SK-N-SH (cell line): ENCODE data around the gene RRP9. TPM values are rescaled to one million over a fixed set of nuclear protein-coding genes. Genes with fewer than 3 reads are reported as not detected.

Experiments
- CTCF ChIA-PET: fragments of 300-600, 350-600 bp; formaldehyde crosslinking; extraction: SDS; loops from one replicate; lab custom pipeline; 2021; lab: Yijun Ruan, JAX
- POLR2A ChIA-PET: fragments of 350-600 bp; sonication (Branson Sonifier 250); formaldehyde crosslinking; extraction: SDS; loops from one replicate; lab custom pipeline; 2020; ENCODE audit warnings: antibody characterized with exemption, inconsistent platforms; lab: Yijun Ruan, JAX
- DNase-seq: peaks from one replicate; pipeline ENCODE4 v3.0.0; 2012
- H2AFZ ChIP-seq: fragments of 200-600 bp; sonication (generic); 2 replicates; pipeline ENCODE4 v1.8.1; 2016; ENCODE audit warnings: antibody characterized with exemption, mild to moderate bottlenecking, low read depth
- H3F3A ChIP-seq: fragments of 200-600 bp; sonication (generic); replicated peaks from 2 replicates; pipeline ENCODE3; 2016; ENCODE audit warnings: antibody characterized with exemption, mild to moderate bottlenecking; ENCODE audit not compliant: insufficient read depth
- H3K27ac ChIP-seq, 2 experiments: fragments of 200-500 bp in 1 of 2; fragments of 200-600 bp in 1 of 2; sonication (Bioruptor generic) in 1 of 2; sonication (generic), shearing (Covaris generic) in 1 of 2; 2 replicates each; pipeline versions ENCODE4 v1.5.1 to v1.6.1; 2014 to 2016; ENCODE audit warnings: low read depth in 2 of 2, inconsistent platforms in 1 of 2, low read length in 1 of 2, mild to moderate bottlenecking in 1 of 2, mixed read lengths in 1 of 2
- H3K27me3 ChIP-seq: fragments of 200-600 bp; sonication (generic), shearing (Covaris generic); 2 replicates; pipeline ENCODE4 v1.6.1; 2016; ENCODE audit warnings: mixed run types; ENCODE audit not compliant: insufficient read depth
- H3K36me3 ChIP-seq, 2 experiments: fragments of 200-500 bp in 1 of 2; fragments of 200-600 bp in 1 of 2; sonication (Bioruptor generic) in 1 of 2; sonication (generic) in 1 of 2; replicated peaks in 1 of 2; 2 replicates each; pipeline versions ENCODE3 to v1.5.1; 2014 to 2016; ENCODE audit warnings: low read length in 1 of 2, mild to moderate bottlenecking in 1 of 2; ENCODE audit not compliant: insufficient read depth in 2 of 2, control insufficient read depth in 1 of 2
- H3K4me1 ChIP-seq, 2 experiments: fragments of 200-500 bp in 1 of 2; fragments of 200-600 bp in 1 of 2; sonication (Bioruptor generic) in 1 of 2; sonication (generic), shearing (Covaris generic) in 1 of 2; 2 replicates each; pipeline versions ENCODE4 v1.5.1 to v1.6.1; 2014 to 2016; ENCODE audit warnings: low read depth in 1 of 2, low read length in 1 of 2, mixed run types in 1 of 2; ENCODE audit not compliant: insufficient read depth in 2 of 2, control insufficient read depth in 1 of 2
- H3K4me2 ChIP-seq: fragments of 200-600 bp; sonication (generic), shearing (Covaris generic); 2 replicates; pipeline ENCODE4 v1.6.1; 2017; ENCODE audit warnings: mixed run types
- H3K4me3 ChIP-seq, 2 experiments: fragments of 200-500 bp in 1 of 2; fragments of 200-600 bp in 1 of 2; sonication (Bioruptor generic) in 1 of 2; sonication (generic), shearing (Covaris generic) in 1 of 2; 2 replicates each; pipeline versions ENCODE4 v1.5.1 to v1.8.1; 2014 to 2016; ENCODE audit warnings: low read depth in 2 of 2, inconsistent platforms in 1 of 2, low read length in 1 of 2, mild to moderate bottlenecking in 1 of 2, mixed read lengths in 1 of 2, moderate library complexity in 1 of 2
- H3K79me2 ChIP-seq: fragments of 200-600 bp; sonication (generic); 2 replicates; pipeline ENCODE4 v1.8.1; 2017; ENCODE audit warnings: mild to moderate bottlenecking; ENCODE audit not compliant: insufficient read depth
- H3K9ac ChIP-seq: fragments of 200-600 bp; sonication (generic); 2 replicates; pipeline ENCODE4 v1.6.1; 2017; ENCODE audit warnings: mixed run types
- H3K9me2 ChIP-seq: fragments of 200-600 bp; sonication (generic); 2 replicates; pipeline ENCODE4 v1.6.1; 2017; ENCODE audit warnings: mixed run types
- H3K9me3 ChIP-seq: fragments of 200-600 bp; sonication (generic); 2 replicates; pipeline ENCODE4 v1.6.1; 2017; ENCODE audit warnings: mixed run types, mild to moderate bottlenecking, moderate library complexity
- H4K20me1 ChIP-seq: fragments of 200-600 bp; sonication (generic); 2 replicates; pipeline ENCODE4 v1.6.1; 2017; ENCODE audit warnings: mild to moderate bottlenecking, mixed run types; ENCODE audit not compliant: insufficient read depth
- CHD2 ChIP-seq: fragments of 150-350 bp; IDR thresholded peaks from 2 replicates; pipeline ENCODE4 v1.6.1; 2018; ENCODE audit warnings: low read length; ENCODE audit not compliant: partially characterized antibody
- MEF2A ChIP-seq: IDR thresholded peaks from 2 replicates; pipeline ENCODE4 v1.4.0; 2012; ENCODE audit warnings: low read depth, borderline replicate concordance
- NFIC ChIP-seq: IDR thresholded peaks from 2 replicates; pipeline ENCODE4 v1.4.0; 2012; ENCODE audit warnings: borderline replicate concordance
- NRF1 ChIP-seq: IDR thresholded peaks from 2 replicates; pipeline ENCODE4 v1.6.1; 2012; ENCODE audit warnings: low read depth, mild to moderate bottlenecking, low read length
- PBX3 ChIP-seq: IDR thresholded peaks from 2 replicates; pipeline ENCODE4; 2012
- POLR2AphosphoS5 ChIP-seq: IDR thresholded peaks from 2 replicates; pipeline ENCODE4 v1.6.1; 2012; ENCODE audit warnings: low read depth, low read length
- SIN3A ChIP-seq: IDR thresholded peaks from 2 replicates; pipeline ENCODE4 v1.6.1; 2012; ENCODE audit warnings: low read depth, mild to moderate bottlenecking, low read length, moderate library complexity, borderline replicate concordance
- YY1 ChIP-seq: IDR thresholded peaks from 2 replicates; pipeline ENCODE4 v1.4.0; 2012; ENCODE audit warnings: low read depth, mild to moderate bottlenecking
- WGBS: methylation state at CpG from one replicate; pipeline ENCODE4 v1.1.6; 2017; ENCODE audit warnings: low lambda C conversion rate; 5-methylcytosine and 5-hydroxymethylcytosine counted together
- polyA plus RNA-seq, 3 experiments: library from polyadenylated mRNA; depleted of rRNA; stranded (reverse); fragments of >200 nt; gene quantifications; 2 replicates each; pipeline ENCODE4 v1.2.3, GENCODE V29; 2012
- TF ChIP-seq, protein P1 (sequence below): IDR thresholded peaks from 2 replicates; pipeline ENCODE4 v1.6.1; 2012; ENCODE audit warnings: mild to moderate bottlenecking, low read depth, low read length, moderate library complexity

Gene RRP9
- polyA plus RNA-seq, 1 of the 3 experiments (the other 2 are of a cell fraction): 49.6 TPM

- CTCF ChIA-PET: interaction anchor here (0.7 to 5.1 kb wide), 15 partner anchors 8 to 245 kb away, joined by 3 to 84 read pairs (median 12); partner anchors contain the start of genes ACY1, GPR62, PARP3 and RRP9
- POLR2A ChIA-PET: interaction anchor here (0.6 to 3.0 kb wide), 4 partner anchors 8 to 20 kb away, joined by 3 to 20 read pairs (median 4); partner anchors contain the start of genes ACY1 and RPL29
- H3K9me3 ChIP-seq: no peaks in the 10 kb centered on the region
- H3F3A ChIP-seq: peaks cover 18% of the 10 kb centered on the region
- peaks cover 7 to 31% of the 10 kb centered on the region in 2 experiments for H3K4me1 ChIP-seq
- peak within 1 kb of the TSS; percentile 100 for H3K4me2 ChIP-seq
- peak within 1 kb of the TSS; percentile 85 for H3K9ac ChIP-seq
- H3K27ac ChIP-seq: peak within 1 kb of the TSS; percentile 63 to 90; a peak in 3 of 4 replicates
- WGBS: 2% methylated on average over 51 of the region's 63 CpGs
- H3K4me3 ChIP-seq: peak within 1 kb of the TSS; percentile 53 to 85
- H3K79me2 ChIP-seq: peaks cover 14% of the 10 kb centered on the region
- no peaks in the 10 kb centered on the region for H3K9me2 ChIP-seq
- H2AFZ ChIP-seq: peak within 1 kb of the TSS; percentile 95
- H3K36me3 ChIP-seq: peaks cover 0 to 2% of the 10 kb centered on the region in 2 experiments
- no peaks in the 10 kb centered on the region for H4K20me1 ChIP-seq
- TF ChIP-seq POLR2AphosphoS5 (peak; percentile 66), SIN3A (0 out of 2 replicates have a peak, but pooled peaks have one; percentile 20), YY1 (peak; percentile 82), PBX3 (0 out of 2 replicates have a peak, but pooled peaks have one; percentile 9), NFIC (no peak), CHD2 (peak; percentile 16), MEF2A (no peak), NRF1 (peak; percentile 66)
- TF ChIP-seq, protein P1, sequence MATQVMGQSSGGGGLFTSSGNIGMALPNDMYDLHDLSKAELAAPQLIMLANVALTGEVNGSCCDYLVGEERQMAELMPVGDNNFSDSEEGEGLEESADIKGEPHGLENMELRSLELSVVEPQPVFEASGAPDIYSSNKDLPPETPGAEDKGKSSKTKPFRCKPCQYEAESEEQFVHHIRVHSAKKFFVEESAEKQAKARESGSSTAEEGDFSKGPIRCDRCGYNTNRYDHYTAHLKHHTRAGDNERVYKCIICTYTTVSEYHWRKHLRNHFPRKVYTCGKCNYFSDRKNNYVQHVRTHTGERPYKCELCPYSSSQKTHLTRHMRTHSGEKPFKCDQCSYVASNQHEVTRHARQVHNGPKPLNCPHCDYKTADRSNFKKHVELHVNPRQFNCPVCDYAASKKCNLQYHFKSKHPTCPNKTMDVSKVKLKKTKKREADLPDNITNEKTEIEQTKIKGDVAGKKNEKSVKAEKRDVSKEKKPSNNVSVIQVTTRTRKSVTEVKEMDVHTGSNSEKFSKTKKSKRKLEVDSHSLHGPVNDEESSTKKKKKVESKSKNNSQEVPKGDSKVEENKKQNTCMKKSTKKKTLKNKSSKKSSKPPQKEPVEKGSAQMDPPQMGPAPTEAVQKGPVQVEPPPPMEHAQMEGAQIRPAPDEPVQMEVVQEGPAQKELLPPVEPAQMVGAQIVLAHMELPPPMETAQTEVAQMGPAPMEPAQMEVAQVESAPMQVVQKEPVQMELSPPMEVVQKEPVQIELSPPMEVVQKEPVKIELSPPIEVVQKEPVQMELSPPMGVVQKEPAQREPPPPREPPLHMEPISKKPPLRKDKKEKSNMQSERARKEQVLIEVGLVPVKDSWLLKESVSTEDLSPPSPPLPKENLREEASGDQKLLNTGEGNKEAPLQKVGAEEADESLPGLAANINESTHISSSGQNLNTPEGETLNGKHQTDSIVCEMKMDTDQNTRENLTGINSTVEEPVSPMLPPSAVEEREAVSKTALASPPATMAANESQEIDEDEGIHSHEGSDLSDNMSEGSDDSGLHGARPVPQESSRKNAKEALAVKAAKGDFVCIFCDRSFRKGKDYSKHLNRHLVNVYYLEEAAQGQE: 0 out of 2 replicates have a peak, but pooled peaks have one; percentile 17
- no peaks in the 10 kb centered on the region for H3K27me3 ChIP-seq
- peak; percentile 92 for DNase-seq
Measured at GRCh38 chr3:51974963-51975851, 33.5 kb upstream of the RRP9 start, which contains the start of gene ABHD14A. Gene ABHD14A (plus strand): TSS chr3:51975064. CDS start chr3:51975136, 72 bp downstream.
